ENCODE measurements around the gene IL2RA.
"Not testable (repeated sequence)": the region's sequence is repeated elsewhere in the genome, so short reads cannot be mapped to it uniquely, and the experiment has no call there.

IL2RA gene

GRCh38 chr10:6062101-6062771 lies at the start of gene IL2RA:
IL2RA (minus strand) TSS chr10:6062367; CDS start chr10:6062151, 216 bp downstream.
- DNase-seq: no peak

GRCh38 chr10:6110136-6110535 lies 48.0 kb upstream of the IL2RA start:
- DNase-seq: no peak

- DNase-seq: no peak
These were observed 47.2 kb upstream of the IL2RA start for GRCh38 chr10:6109444-6109775.

GRCh38 chr10:6108631-6109443 lies 46.7 kb upstream of the IL2RA start:
- DNase-seq: no peak

- no peak for DNase-seq
These were observed 45.9 kb upstream of the IL2RA start for GRCh38 chr10:6108072-6108471.

GRCh38 chr10:6107616-6108015 lies 45.4 kb upstream of the IL2RA start:
- DNase-seq: not testable (repeated sequence)

- DNase-seq: no peak
These were observed 41.4 kb upstream of the IL2RA start for GRCh38 chr10:6103591-6103990.

- DNase-seq: no peak
These were observed 40.0 kb upstream of the IL2RA start for GRCh38 chr10:6102128-6102527.

GRCh38 chr10:6101181-6101580 lies 39.0 kb upstream of the IL2RA start:
- DNase-seq: no peak

GRCh38 chr10:6100370-6100769 lies 38.2 kb upstream of the IL2RA start:
- no peak for DNase-seq

GRCh38 chr10:6098156-6098555 lies 36.0 kb upstream of the IL2RA start:
- DNase-seq: no peak

GRCh38 chr10:6097063-6097462 lies 34.9 kb upstream of the IL2RA start:
- no peak for DNase-seq

GRCh38 chr10:6095810-6096570 lies 33.8 kb upstream of the IL2RA start:
- DNase-seq: no peak

- DNase-seq: no peak
These were observed 30.6 kb upstream of the IL2RA start for GRCh38 chr10:6092731-6093130.

- DNase-seq: no peak
These were observed 29.5 kb upstream of the IL2RA start for GRCh38 chr10:6091630-6092029.

GRCh38 chr10:6089334-6090219 lies 27.4 kb upstream of the IL2RA start:
- no peak for DNase-seq

GRCh38 chr10:6088721-6089333 lies 26.7 kb upstream of the IL2RA start, which contains the start of gene RBM17:
RBM17 (plus strand) TSS chr10:6089034; CDS start chr10:6097066, 8,032 bp downstream.
- DNase-seq: peak; percentile 89

GRCh38 chr10:6086375-6087233 lies 24.4 kb upstream of the IL2RA start:
- peak; percentile 74 for DNase-seq

- no peak for DNase-seq
These were observed 21.6 kb upstream of the IL2RA start for GRCh38 chr10:6083523-6084475.

Data from NCI-H1436 (cell line).